D341Med (cell line): ENCODE results near the gene LPAR2.

ENCODE experiments used
- DNase-seq: peaks from one replicate; pipeline ENCODE4 v3.0.0; 2012; ENCODE audit warnings: low spot score

Gene LPAR2

DNA sequence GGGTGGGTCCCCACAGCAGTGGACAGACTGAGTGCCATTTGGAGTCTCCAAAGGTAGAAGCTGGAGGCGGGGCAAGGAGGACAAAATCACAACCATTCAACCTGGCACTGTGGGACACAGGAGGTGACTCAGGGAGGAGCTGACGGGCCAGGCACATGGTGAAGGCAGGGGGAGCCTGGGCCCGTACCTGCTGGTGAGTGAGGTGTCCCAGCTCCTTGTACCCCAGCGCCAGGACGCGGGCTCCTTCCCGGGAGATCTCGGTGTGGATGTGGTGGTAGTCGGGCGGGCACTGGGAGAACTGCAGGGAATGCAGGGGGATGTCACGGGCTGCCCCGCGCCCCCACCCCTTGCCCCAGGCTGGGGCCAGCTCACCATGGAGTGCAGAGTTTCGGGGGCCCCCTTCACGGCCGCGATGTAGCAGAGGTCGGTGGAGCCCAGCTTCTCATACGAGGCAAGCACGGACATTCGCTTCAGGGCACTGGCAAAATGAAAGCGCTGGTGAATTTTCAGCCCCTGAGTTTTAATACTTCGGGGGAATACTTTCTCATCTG lies 25.7 kb upstream of the LPAR2 start:
- DNase-seq, result peak; percentile 17

DNA sequence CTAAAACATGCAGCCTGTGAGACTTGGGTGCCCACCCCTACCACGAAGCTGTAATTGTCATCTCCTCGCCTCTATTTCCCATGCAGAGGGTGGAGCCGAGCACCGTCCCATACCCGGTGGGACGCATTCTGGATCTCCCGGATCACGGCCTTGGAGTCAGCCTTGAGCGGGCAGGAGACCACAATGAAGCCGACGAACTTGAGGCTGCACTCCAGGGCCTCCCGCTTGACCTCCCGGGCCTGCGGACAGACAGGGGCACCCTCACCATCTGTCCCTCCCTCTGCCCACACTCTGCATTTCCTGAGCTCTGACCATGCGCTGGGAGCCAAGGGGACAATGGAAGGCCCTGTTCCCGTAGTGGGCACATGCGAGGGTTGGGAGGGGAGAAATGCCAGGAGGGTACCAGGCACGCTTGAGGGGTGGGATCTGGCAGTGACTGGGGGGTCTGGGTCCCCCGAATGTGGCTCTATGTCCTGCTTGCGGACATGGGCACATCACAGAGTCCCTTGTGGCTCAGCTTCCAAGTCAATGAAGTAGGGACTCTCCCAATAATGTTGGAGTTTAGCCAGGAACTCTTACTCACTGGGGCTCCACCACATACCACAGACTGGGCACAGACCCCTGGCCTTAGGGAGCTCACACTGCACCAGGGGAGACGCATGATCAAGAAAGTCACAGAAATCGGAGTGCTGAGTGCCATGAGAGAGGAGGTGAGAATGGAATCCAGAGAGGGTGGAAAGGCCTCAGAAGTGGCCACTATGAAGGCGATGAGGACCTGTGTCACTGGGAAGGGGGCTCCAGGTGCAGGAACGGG lies 24.7 kb upstream of the LPAR2 start:
- peak; percentile 19 for DNase-seq

DNA sequence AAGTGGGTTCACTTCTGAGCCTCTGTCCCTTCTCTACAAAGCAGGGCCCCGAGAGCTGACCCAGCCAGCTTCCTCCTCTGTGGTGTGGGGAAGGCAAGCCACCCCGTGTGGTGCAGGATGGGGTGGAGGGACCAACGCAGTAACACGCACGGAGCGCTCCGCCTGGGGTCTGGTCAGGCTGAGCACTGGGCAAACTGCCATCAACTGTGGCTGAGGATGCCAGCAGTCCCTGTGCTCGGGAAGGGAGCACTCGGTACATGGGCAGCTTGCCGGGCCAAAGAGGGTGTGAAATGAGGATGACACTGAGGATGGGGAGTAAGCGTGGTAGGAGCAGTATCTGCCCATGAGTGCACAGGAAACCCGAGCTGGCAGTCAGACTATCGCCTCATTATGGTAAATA lies 23.1 kb upstream of the LPAR2 start:
- DNase-seq, result peak; percentile 19

DNA sequence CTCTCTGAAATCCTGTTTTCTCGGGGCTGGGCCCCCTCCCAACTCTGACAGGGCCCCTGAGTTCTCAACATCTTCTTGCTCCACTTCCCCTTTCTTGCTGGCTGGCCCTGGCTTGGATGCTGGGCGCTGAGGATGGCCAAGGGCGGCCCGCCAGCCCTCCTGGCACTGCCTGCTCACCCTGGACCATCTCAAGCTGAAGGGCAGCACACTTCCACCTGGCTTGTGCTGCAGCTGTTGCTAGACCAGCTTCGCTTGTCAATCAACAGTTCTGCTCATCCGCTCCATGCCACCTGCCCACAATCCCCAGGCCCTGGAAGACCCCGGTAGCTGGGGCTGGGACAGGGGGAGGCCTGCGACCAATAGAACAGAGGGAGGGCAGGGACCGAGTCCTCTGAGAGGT lies 22.3 kb upstream of the LPAR2 start:
- DNase-seq, result no peak

DNA sequence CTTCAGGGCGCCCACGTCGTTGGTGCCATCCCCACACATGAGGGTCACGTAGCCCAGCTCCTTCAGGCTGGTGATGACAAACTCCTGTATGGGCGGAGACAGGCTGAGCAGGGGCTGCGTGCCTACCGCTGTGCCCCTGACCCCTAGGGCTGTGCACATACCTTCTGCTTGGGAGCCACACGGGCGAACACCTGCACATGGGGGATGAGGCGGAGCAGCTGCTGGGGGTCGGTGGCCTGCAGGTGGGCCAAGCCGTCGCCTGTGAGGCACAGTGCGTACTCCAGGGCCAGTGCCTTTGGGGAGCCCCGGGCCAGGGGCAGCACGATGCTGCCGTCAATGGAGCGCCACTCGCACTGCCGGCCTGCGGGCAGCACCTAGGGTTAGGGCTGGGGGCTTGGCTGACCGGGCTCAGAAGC lies 21.6 kb upstream of the LPAR2 start:
- DNase-seq, result no peak

DNA sequence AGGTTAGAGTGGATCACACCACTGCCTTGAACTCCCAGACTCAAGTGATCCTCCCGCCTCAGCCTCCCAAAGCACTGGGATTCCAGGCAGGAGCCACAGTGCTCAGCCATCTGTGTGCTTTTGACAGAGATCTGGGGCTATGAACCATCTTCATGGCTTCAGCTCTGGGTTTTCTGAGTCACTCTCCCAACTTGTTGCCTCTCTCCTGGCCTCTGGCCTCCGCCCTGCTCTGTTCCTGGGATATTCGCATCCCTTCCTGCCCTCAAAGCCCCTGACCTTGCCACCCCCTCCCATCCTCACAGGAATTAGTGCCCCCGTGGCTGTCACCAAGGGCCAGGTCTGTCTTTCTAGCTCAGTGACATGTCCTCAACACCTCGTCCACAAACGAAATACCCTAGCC lies 21.1 kb upstream of the LPAR2 start:
- no peak for DNase-seq

DNA sequence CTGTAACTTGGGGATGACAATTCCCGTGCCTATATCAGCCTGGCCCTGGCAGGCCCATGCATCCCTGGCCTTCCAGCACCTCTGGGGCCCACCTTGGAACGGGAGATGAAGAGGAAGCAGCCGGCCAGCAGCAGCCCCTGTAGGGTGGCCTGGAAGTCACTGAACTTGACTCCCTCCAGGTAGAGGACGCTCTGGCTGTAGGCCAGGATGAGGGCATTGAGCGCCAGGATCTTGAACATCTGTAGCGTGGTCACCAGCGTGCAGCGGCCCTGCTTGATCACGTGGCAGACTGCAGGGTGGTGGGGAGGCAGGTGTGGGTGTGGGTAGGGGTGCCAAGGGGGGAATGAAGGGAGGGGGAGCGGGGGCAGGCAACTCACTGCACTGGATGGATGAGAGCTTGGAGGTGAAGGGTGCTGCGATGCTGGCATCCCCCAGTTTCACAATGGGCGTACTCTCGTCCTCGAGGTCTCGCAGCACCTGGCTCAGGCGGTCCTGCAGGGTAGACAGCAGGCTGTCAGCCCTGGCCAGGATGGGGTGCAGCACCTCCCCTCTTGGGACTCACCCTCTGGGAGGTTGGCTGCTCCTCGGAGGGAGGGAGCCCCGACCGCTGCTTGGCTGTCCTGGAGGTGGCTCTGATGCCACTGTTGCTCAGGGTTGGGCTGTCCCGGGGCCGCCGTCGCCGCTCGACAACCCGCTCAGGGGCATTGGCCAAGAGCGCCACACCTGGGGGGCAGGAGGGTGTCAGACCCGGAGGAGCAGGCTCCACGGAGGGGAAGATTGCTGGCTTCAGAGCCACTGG lies 19.2 kb upstream of the LPAR2 start:
- DNase-seq, result no peak

DNA sequence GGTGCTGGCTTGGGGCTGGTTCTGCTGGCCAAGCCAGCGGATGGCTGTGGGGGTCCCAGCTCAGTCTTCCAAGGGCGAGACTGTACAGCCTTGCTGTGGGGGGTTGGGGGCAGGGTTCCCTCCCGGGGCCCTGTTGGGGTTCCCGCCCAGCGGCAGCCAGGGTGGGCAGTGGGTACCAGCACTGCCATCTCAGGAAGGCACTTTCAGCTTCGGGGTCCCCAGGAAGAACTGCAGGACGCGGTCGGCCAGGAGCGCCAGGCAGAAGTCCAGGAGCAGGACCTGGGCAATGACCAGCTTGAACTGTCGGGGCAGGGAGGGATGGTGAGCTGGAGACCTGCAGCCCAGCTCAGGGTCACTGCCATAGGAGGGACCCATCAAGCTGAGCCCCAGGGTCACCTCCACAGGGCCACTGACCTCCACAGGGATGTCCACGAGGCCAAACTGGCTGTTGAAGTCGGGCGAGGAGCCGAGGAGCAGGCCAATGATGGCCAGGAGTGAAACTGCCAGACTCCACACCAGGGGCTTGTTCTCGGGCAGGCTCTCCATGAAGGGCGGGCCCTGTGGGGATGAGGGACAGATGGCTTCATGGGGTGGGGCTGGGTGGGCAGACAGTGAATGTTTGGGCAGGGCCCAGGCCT lies 17.3 kb upstream of the LPAR2 start:
- no peak for DNase-seq

DNA sequence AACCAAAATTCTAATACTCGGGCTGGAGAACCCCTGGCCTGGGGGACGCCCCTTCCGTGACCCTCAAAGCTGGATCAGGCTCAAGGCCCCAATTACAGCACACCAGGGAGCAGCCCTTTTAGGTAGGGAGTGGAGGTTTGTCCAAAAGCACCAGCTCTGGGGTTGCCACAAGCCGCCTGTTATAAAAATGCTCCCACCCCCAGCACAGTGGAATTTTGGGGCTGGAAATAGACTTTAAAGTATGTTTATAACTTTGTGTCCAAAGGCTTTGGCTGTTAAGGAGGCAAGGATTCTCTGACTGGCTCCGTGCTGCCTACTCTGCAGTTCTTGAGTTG lies 16.0 kb upstream of the LPAR2 start:
- no peak for DNase-seq

DNA sequence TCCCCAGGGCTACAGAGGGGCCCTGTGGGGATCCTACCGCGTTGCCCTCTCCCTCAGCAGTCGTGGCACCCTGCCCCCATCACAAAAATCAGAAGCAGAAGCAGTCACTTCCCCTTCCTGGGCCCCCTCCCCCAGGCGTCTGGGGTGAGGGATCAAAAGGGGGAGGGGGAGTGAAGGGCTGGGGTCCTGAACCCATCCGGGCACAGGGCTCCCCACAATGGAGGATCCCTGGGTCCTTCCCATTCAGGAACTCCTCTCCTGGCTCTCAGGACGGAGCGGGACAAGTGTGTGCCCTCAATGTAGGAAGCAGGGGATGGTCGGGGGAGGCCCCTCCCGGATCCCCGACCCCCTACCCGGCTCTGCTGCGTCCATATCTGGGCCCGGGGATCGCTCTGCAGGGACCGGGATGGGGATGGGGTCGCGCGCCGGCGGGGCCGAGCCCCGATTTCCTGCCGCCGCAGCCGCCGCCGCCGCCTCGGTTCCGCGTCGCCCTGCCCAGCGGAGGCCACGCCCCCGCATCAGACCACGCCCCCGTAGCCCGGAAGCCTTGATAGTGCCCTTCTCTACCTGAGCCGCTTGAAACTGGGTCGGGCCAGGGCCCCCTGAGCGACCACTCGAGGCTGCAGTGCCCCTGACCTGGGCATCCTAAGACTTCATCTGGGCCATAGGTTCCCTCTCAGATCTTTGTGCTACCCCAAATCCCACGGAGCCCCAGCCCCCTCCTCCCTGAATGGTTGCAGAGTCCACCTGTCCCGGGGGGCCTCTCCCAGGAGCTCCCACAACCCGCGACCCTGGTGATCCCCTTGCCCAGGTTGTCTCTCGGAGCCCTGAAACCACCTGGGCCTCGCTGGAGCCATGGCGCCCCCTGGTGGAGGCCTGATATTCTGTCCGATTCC lies 15.4 kb upstream of the LPAR2 start, which contains the start of gene GMIP:
Gene GMIP, minus strand, starts transcription at position 500 of the 896 bp plus-strand sequence. Its CDS starts 128 bp downstream, at position 372.
- peak; percentile 89 for DNase-seq

DNA sequence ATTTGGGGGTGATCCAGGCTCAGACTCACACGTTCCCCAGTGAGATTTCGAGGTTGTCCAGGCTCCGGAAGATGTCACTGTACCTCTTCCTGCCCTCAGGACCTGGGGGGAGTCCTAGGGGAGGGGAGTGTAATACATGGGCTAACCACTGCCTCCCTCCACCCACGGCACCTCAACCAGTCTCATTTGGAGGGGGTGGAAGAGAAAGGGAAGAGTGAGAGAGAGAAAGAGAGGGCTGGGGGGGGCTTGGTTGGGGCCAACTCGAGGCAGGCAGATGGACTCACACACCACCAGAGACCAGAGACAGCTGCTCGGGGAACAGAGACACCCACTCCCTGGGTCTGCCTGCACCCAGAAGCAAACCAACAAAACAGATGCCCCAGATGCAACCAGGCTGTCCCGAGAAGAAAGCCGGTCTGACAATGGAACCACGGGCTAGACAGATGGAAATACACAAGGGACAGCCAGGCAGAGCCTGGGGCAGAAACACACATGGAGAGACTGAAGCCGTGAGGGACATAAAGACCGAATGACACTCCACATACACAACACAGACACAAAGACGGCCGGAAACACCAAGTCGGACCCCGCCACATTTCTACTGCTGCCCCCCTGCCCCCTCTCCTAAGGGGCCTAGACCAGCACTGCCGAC lies 14.6 kb upstream of the LPAR2 start:
- peak; percentile 62 for DNase-seq

DNA sequence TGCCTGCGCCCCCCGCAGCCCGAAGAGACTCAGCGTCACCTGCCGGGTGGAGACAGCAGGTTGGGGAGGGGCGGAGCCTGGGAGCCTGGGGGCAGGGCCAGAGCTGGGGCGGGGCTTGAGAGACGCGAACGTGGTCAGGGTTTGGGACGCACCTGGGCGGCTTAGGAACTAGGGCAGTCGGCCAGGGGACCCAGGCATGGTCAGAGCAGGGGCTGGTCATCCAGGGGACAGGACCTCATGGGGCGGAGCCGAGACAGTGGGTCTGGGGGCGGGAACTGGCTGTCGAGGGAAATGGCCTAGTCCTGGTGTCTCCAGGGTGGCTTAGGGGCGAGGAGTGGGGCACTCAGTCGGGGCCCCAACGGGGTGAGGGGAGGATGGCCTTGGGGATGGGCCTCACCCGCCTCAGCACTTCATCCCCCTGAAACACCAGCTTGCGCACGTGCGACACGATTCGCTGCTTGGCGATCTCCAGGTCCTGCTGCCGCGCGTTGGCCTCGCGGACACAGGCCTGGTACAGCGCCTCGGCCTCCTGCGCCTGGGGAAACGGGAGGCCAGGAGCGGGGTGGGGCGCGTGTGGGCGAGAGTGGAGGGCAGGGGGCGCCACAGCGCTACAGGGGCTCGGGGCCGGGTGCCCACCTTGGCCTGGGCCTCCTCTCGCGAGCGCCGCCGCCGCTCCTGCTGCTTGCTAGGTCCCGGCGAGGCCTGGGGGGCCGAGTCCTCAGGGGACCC lies 9.7 kb upstream of the LPAR2 start:
- DNase-seq, result no peak

DNA sequence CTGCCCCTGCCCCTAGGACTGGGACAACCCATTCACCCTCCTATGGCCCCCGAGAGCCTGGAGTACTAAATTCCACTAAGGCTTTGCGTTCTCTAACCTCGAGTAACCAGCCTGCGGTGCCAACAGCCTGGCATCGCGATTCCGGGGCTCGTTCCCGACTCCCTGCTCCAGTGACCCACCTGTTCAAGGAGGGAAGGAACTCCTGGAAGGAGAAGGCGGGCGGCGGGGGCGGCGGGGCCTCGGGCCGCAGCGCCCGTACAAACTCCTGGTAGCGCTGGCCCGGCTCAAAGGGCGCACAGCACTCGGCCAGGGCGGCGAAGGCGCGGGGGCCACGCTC lies 9.1 kb upstream of the LPAR2 start:
- no peak for DNase-seq

DNA sequence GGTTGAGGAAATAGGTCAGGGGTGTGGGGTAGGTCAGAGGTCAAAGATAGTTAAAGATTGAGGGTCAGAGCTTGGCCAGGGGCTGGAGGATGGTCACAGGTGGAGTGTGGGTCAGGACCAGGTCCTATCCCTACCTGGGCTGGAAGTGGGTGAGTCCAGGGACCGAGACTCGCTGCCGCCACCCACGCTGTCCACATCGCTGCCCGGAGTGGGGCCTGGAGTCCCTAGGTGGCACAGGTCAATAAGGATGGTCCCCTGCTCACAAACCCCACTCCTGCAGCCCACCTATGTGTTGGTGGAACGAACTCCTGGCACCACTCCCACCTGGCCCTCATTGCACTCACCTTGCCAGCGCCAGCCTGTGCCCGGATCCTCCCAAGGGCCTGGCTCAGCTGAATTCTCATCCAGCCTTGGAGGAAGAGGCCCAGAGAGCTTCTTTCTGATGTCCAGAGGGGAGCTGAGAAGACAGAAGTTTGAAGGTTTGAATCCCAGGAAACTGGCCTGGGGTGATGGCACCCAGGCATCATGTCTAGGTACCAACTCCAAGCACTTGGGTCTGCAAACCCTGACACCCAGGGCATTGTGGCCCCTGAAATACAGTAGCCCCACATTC lies 8.7 kb upstream of the LPAR2 start:
- no peak for DNase-seq

DNA sequence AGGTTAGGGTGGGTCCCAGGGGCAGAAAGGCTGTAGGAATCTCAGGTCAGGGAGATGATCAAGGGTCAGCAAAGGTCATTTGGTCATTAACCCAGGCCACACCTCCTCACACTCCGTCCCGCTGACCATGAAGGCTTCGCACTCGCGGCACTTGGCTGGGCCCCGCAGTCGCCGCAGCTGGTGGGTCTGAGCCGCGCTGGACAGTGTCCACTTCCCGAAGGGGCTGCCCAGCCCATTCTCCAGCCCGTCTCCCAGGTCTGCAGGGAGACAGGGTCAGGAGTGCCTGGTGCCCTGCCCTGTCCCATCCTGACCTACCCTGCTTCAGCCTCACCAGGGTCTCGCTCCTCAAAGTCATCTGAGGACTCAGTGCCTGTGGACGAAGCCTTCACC lies 7.3 kb upstream of the LPAR2 start:
- no peak for DNase-seq

DNA sequence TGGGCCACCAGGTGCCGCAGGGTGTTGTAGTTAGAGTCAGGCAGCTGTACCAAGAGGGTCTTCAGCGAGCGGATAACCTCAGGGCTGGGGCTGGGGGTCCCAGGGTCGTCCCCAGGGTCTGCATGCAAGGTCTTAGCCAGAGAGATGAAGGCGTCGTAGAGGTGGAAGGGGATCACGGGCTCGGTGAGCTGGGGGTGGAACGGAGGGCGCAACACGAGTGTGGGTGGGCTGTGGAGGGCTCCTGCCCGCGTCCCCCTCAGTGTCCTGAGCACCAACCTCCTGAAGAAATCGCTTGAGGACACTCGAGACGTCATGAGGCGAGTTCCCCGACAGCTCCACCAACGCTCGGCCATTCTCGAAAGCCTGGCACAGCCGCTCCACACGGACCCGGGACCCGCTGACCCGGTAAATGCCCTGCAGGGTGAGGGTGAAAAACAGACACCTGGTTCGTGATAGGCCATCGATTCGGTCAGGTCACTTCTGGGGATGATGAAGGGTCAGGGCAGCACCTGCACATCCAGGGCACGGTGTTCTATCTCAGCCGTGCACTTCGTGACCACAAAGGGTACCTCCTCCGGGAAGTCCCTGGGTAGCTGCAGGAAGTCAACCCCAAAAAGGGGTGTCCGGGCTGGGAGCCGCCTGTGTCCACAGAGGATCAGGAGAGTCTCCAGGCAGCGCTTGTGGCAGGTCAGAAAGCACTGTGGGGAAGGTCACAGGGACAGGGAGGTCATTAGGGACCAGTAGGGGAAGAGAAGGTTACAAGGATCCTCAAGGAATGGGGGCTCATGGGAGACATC lies 6.7 kb upstream of the LPAR2 start:
- no peak for DNase-seq

DNA sequence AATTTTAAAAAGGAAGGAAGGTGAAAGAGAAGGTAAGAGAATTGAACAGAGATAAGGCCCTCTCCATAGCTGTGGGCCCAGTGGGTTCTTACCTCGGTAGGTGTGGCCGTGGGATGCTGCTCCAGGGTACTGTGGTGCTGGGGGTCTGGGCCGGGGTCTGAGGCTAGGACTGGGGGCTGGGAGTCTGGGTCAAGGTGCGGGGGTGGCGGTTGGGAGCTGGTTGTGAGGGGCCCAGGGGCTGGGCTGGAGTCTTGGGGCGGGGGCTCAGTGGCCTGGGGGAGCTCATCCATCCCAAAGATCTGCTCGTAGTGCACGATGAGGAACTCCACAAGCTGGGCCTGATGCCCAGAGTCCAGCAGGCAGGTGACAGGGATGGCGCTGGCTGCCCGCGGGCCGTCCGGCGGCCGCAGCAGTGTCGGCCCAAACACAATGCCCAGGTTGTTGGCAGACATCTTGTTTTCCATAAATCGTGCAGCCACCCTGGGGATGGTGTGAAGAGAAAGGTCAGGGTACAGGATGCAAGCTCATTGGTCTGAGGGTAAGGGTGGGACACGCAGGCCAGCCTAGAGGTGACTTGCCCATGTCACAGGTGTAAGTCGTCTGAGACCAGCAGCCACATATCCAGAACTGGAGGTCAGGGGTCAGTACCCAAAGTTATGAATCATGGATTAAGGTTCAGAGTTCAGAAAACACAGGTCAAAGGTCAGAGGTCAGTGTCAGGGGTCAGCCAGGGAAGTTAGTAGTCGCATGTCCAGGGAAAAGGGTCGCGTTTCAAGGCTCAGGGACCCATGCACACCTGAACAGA lies 5.9 kb upstream of the LPAR2 start:
- DNase-seq, result no peak

DNA sequence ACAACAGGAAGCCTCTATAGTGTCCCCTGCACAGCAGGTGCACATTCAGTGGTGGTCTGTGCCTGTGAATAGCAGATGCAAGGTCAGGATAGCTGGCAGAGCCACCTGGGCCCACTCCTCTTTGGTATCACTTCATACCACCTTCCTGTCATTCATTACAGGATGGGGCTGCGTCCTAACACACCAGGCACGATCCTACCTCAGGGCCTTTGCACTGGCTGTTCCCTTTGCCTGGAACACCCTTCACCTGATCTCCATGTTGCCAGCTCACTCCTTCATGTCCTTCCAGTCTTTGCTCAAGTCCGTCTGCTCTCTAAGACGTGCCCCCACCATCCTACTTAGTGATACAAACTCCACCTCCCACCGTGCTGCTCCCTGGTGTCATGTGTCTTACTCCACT lies 4.6 kb upstream of the LPAR2 start:
- DNase-seq, result no peak
